Panc1 (cell line): ENCODE results near the gene ETHE1. TPM values are rescaled to one million over a fixed set of nuclear protein-coding genes. Genes with fewer than 3 reads are reported as not detected.
A peak's percentile ranks its signal among the peaks of the same experiment; 100 is the strongest.

Source experiments
- ATAC-seq: fragments of 200-7000 bp; cut with Tn5 transposase; 2 replicates; pipeline ENCODE4 v1.9.1; 2020; ENCODE audit warnings: mild to moderate bottlenecking, moderate library complexity
- BruUV-seq: library from RNA; stranded (reverse); fragments of 400-500 nt; replicated peaks from 2 replicates; lab custom pipeline; 2021; lab: Mats Ljungman, UMichigan
- CTCF ChIA-PET: fragments of 300-600 bp; sonication (Branson Sonifier 250); formaldehyde crosslinking; loops from one replicate; lab custom pipeline; 2022; ENCODE audit warnings: antibody characterized with exemption; lab: Charles Lee
- POLR2A ChIA-PET: fragments of 300-600 bp; sonication (Branson Sonifier 250); formaldehyde crosslinking; loops from one replicate; lab custom pipeline; 2022; ENCODE audit warnings: antibody characterized with exemption; lab: Charles Lee
- DNase-seq: peaks from one replicate; pipeline ENCODE4 v3.0.0-alpha.2; 2010; ENCODE audit warnings: low read depth, low spot score
- H3K27ac ChIP-seq: 2 replicates; pipeline ENCODE4 v1.5.1; 2011; ENCODE audit warnings: mild to moderate bottlenecking, low read length, inconsistent platforms
- H3K27me3 ChIP-seq: fragments of 200-500 bp; sonication (Bioruptor generic); 2 replicates; pipeline ENCODE4 v1.6.0; 2014; ENCODE audit warnings: low read length, inconsistent platforms; ENCODE audit not compliant: control insufficient read depth, insufficient read depth
- H3K36me3 ChIP-seq: fragments of 200-500 bp; sonication (Bioruptor generic); 2 replicates; pipeline ENCODE4 v1.5.1; 2014; ENCODE audit warnings: inconsistent platforms, mild to moderate bottlenecking, low read length, moderate library complexity; ENCODE audit not compliant: control insufficient read depth, insufficient read depth
- H3K4me1 ChIP-seq: 2 replicates; pipeline ENCODE4 v1.5.1; 2011; ENCODE audit warnings: inconsistent platforms, mild to moderate bottlenecking, low read length, moderate library complexity; ENCODE audit not compliant: control insufficient read depth, insufficient read depth
- H3K4me3 ChIP-seq, 2 experiments: 2 replicates each; pipeline ENCODE4 v1.5.1; 2011 to 2012; ENCODE audit warnings: low read depth in 2 of 2, low read length in 2 of 2, mild to moderate bottlenecking in 2 of 2, inconsistent platforms in 1 of 2, moderate library complexity in 1 of 2
- H3K9me3 ChIP-seq: fragments of 200-500 bp; sonication (Bioruptor generic); 2 replicates; pipeline ENCODE4 v1.5.1; 2014; ENCODE audit warnings: low read depth, mild to moderate bottlenecking, inconsistent platforms, low read length, moderate library complexity; ENCODE audit not compliant: control insufficient read depth, insufficient read depth
- POLR2AphosphoS5 ChIP-seq: IDR thresholded peaks from 2 replicates; pipeline ENCODE4 v1.6.1; 2012; ENCODE audit warnings: mild to moderate bottlenecking, low read depth, low read length, moderate library complexity
- SIN3A ChIP-seq: IDR thresholded peaks from 2 replicates; pipeline ENCODE4 v1.6.1; 2012; ENCODE audit warnings: low read depth, mild to moderate bottlenecking, low read length, moderate library complexity, borderline replicate concordance; ENCODE audit not compliant: insufficient read depth
- TCF7L2 ChIP-seq: IDR thresholded peaks from 2 replicates; pipeline ENCODE4 v1.6.1; 2011; ENCODE audit warnings: mild to moderate bottlenecking, low read depth, low read length, inconsistent platforms
- in situ Hi-C: cut with HindIII; loops from 2 replicates; pipeline ENCODE4 v1.10.0; 2016; ENCODE audit warnings: low sequenced_read_pairs, low pct_unique_long_range_greater_than_20kb
- intact Hi-C: fragments of 100-400 bp; cut with micrococcal nuclease; formaldehyde crosslinking; loops from one replicate; pipeline ENCODE4 v1.10.0; 2022; ENCODE audit not compliant: unreplicated experiment
- total RNA-seq: library from RNA; stranded (reverse); gene quantifications from one replicate; pipeline ENCODE4 v1.2.1, GENCODE V29; 2021; ENCODE audit not compliant: unreplicated experiment
- TF ChIP-seq, protein P1 (sequence below), 2 experiments: IDR thresholded peaks; 2 replicates each; pipeline ENCODE4 v1.6.1; 2011 to 2012; ENCODE audit warnings: low read depth in 2 of 2, control low read depth in 1 of 2, low read length in 1 of 2, mild to moderate bottlenecking in 1 of 2, moderate library complexity in 1 of 2; ENCODE audit not compliant: insufficient read depth in 1 of 2
- TF ChIP-seq, protein P2 (sequence below): fragments of 450-650 bp; IDR thresholded peaks from 2 replicates; pipeline ENCODE4 v1.5.1; 2017; ENCODE audit warnings: mild to moderate bottlenecking

The ETHE1 gene
- total RNA-seq, 1 experiment from 2014 or later = 15.6 TPM

DNA sequence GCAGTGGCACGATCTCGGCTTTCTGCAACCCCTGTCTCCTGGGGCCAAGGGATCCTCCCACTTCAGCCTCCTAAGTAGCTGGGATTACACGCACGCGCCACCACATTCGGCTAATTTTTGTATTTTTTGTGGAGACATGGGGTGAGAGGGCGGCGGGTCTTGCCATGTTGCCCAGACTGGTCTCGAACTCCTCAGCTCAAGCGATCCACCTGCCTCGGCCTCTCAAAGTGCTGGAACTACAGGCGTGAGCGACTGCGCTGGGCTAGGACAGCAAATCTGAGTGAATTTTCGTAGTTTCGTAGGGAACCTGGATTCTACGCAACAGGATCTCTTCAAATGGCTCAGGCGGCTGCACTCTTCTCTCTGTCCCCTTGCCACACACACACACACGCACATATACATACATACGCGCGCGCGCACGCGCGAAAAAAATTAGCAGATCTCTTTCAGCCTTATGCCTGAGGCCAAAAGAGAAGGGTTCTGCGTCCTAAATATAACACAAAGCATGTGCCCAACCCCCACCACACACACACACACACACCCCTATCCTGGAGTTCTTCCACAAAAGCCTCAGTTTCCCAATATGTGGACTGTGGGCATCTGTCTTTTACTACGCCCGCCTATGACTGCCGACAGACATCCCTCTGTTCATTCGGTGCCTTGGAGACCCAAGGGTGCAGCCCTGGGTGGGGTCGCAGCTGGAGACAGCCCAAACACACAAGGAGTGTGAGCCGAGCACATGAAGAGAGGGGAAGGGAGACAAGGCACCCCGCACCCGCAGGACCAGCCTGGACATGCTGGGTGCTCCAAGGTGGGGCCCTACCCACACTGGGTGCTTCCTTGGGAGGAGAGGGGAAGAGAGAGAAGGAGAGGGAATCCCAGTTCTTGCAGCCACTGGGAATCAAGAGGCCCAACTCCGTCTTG lies 49.2 kb upstream of the ETHE1 start:
- no peaks in the 10 kb centered on the region for H3K9me3 ChIP-seq
- ChIA-PET POLR2A (no interaction called here), CTCF (no interaction called here)
- BruUV-seq = no TSS peak
- intact Hi-C loops = no loop called here
- peak; percentile 23; the same call in 1 of the 2 replicates for ATAC-seq
- H3K27me3 ChIP-seq = no peaks in the 10 kb centered on the region
- in situ Hi-C loops = no loop called here
- peak overlapping the region; percentile 85 for H3K27ac ChIP-seq
- DNase-seq = no peak
- H3K4me1 ChIP-seq = peaks cover 3% of the 10 kb centered on the region; the same call in 1 of the 2 replicates
- H3K4me3 ChIP-seq = peak overlapping the region; percentile 74 to 99
- no peak for TF ChIP-seq TCF7L2
- H3K36me3 ChIP-seq = peaks cover 7% of the 10 kb centered on the region; the same call in 1 of the 2 replicates

DNA sequence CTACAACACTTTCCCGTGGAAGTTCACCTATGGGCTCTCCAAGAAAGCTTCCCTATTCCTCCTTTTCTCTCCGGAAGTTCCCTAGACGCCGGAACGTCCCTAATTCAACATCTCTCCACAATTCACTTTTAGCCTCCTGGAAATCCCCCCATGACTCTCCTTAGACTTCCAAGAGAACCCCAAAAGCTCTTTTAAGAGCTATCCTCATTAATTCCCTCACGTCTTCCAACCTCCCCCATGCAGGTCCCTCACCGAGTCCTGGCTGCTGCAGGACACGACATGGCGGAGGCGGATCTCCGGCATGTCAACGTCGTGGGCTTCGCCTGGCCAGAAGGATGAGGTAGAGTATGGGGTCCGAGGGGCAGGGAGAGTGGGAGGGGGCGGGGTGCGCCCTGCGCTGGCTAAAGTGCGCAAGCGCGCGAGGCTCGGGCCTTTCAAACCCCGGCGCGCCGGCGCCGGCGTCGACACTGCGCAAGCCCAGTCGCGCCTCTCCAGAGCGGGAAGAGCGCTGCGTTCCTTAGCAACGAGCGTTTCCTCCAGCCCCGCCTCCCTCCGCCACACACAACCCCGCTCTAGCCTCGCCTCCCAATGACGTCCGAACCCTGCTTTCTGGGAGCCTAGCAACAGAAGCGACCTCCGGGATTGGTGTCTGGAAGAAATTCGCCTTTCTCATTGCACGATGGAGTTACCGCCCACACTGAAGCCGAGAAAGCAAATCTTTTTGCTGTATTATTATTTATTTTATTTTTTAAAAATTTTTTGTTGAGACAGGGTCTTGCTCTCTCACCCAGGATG lies 48.4 kb upstream of the ETHE1 start, which contains the start of the genes PINLYP and XRCC1:
TSS of gene PINLYP (plus strand) at position 646 of the 795 bp plus-strand sequence. CDS start 1,391 bp downstream, outside the sequence.
TSS of gene XRCC1 (minus strand) at position 372 of the 795 bp plus-strand sequence. CDS start at position 303, 69 bp downstream.
- ATAC-seq (peak; percentile 100), DNase-seq (peak; percentile 81)
- in situ Hi-C loops (no loop called here), intact Hi-C loops (no loop called here)
- Histone ChIP-seq H3K9me3 (no peaks in the 10 kb centered on the region), H3K36me3 (peaks cover 7% of the 10 kb centered on the region; the same call in 1 of the 2 replicates), H3K27ac (peak within 1 kb of the TSS; percentile 96), H3K4me3 (peak within 1 kb of the TSS; percentile 74 to 99), H3K4me1 (peaks cover 3% of the 10 kb centered on the region; the same call in 1 of the 2 replicates), H3K27me3 (no peaks in the 10 kb centered on the region)
- CTCF ChIA-PET = no interaction called here
- POLR2A ChIA-PET = interaction anchor here (0.6 kb wide), 1 partner anchor 87 kb away, joined by 3 read pairs; no protein-coding TSS in a partner anchor
- BruUV-seq = no TSS peak
- TF ChIP-seq, protein P1, sequence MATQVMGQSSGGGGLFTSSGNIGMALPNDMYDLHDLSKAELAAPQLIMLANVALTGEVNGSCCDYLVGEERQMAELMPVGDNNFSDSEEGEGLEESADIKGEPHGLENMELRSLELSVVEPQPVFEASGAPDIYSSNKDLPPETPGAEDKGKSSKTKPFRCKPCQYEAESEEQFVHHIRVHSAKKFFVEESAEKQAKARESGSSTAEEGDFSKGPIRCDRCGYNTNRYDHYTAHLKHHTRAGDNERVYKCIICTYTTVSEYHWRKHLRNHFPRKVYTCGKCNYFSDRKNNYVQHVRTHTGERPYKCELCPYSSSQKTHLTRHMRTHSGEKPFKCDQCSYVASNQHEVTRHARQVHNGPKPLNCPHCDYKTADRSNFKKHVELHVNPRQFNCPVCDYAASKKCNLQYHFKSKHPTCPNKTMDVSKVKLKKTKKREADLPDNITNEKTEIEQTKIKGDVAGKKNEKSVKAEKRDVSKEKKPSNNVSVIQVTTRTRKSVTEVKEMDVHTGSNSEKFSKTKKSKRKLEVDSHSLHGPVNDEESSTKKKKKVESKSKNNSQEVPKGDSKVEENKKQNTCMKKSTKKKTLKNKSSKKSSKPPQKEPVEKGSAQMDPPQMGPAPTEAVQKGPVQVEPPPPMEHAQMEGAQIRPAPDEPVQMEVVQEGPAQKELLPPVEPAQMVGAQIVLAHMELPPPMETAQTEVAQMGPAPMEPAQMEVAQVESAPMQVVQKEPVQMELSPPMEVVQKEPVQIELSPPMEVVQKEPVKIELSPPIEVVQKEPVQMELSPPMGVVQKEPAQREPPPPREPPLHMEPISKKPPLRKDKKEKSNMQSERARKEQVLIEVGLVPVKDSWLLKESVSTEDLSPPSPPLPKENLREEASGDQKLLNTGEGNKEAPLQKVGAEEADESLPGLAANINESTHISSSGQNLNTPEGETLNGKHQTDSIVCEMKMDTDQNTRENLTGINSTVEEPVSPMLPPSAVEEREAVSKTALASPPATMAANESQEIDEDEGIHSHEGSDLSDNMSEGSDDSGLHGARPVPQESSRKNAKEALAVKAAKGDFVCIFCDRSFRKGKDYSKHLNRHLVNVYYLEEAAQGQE (IDR thresholded peaks at IDR 0.05; ENCODE audit: insufficient read depth in 1 of 2, low read depth in 2 of 2, low read length in 1 of 2) = no peak
- no peak for TF ChIP-seq TCF7L2
- TF ChIP-seq, protein P2, sequence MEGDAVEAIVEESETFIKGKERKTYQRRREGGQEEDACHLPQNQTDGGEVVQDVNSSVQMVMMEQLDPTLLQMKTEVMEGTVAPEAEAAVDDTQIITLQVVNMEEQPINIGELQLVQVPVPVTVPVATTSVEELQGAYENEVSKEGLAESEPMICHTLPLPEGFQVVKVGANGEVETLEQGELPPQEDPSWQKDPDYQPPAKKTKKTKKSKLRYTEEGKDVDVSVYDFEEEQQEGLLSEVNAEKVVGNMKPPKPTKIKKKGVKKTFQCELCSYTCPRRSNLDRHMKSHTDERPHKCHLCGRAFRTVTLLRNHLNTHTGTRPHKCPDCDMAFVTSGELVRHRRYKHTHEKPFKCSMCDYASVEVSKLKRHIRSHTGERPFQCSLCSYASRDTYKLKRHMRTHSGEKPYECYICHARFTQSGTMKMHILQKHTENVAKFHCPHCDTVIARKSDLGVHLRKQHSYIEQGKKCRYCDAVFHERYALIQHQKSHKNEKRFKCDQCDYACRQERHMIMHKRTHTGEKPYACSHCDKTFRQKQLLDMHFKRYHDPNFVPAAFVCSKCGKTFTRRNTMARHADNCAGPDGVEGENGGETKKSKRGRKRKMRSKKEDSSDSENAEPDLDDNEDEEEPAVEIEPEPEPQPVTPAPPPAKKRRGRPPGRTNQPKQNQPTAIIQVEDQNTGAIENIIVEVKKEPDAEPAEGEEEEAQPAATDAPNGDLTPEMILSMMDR = no peak
- TF ChIP-seq POLR2AphosphoS5 = no peak
- TF ChIP-seq SIN3A = no peak
